DMS153 treated with DMSO at 0.1 percent for 48 hours (cell line): ENCODE measurements around the gene EPHA6.
"Not testable (repeated sequence)": the region's sequence is repeated elsewhere in the genome, so short reads cannot be mapped to it uniquely, and the experiment has no call there.

Source experiments
- DNase-seq: peaks from one replicate; lab custom pipeline; 2025; ENCODE audit not compliant: unreplicated experiment; lab: John Stamatoyannopoulos, UW

Gene EPHA6

DNA sequence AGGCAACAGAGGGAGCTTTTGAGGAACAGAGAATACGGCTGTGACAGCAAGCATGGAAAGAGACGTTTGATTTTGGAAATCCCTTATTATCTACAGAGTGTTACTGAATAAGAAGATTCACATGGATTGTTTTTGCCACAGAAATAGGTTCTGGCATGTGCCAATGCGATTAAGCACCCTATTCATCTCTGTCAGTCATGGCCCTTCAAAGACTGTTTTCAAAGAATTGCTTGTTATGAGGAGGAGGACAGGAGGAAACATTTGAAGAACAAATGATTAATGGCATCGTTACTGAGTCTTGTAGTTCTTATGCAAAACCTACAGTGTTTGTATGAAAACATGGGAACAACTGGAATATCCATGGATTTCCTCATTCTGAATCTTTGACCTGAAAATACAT, 86.2 kb downstream of the EPHA6 start:
- DNase-seq: no peak

DNA sequence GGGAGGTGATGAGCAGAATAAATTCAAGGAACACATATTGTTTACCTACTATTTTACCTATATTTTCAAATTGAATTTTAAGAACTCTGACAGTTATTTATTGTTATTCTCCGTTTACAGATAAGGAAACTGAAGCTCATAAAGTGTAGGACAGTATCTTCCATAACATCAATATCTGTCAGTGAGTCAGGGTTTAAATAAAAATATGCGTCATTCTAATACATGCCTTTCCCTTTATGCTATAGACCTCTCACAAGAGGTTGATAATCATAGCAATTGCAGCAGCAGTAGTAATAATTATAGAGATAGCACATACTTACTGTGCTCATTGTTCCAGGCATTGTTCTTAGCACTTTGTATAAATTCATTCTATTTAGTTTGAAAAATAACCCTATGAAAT, 101.1 kb downstream of the EPHA6 start:
- no peak for DNase-seq

DNA sequence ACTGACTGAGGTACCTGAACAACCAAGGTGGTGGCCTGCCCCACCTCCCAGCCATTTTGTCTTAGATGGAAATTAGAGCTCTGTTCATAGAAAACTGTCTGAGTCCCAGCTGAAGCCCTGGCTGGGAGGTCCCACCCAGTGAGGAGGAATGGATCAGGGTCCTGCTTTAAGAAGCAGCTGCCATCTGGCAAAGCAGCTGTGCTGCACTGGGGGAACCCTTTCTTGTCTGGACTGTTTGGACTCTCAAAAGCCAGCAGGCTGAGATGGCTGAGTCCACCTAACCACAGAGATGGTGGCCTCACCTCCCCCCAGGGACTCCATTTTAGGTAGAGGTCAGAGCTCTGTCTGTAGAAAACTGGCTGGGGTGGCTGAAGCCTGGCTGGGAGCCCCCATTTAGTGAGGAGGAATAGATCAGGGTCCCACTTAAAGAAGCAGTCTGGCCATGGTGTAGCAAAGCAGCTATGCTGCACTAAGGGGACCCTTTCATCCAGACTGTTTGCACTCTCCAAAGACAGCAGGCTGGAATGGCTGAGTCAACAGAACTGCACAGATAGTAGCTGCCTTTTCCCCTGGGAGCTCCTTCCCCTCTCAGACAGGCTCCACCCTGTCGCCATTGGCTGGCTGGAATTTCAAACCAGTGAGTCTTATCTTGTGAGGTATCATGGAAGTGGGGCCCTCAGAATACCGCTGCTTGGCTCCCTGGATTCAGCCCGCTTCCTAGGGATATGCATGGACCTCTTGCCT, 116.9 kb downstream of the EPHA6 start:
- DNase-seq: peak; percentile 55

DNA sequence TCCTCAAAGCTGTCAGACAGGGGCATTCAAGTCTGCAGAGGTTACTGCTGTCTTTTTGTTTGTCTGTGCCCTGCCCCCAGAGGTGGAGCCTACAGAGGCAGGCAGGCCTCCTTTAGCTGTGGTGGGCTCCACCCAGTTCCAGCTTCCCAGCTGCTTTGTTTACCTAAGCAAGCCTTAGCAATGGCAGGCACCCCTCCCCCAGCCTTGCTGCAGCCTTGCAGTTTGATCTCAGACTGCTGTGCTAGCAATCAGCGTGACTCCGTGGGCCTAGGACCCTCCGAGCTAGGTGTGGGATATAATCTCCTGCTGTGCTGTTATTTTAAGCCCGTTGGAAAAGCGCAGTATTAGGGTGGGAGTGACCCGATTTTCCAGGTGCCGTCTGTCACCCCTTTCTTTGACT, 127.7 kb downstream of the EPHA6 start:
- DNase-seq: not testable (repeated sequence)

DNA sequence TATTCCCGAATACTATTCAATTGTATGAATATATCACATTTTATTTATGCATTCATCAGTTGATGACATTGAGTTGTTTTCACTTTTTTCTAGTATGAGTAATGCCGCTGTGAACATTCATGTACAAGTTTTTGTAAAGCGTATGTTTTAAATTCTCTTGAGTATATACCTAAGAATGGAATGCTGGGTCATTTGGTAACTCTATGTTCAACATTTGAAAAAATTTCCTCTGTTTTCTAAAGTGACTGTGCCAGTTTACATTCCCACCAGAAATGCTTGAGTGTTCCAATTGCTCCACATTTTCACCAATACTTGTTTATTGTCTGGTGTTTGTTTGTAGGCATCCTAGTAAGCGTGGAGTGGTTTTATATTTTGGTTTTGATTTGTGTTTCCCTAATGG, 144.5 kb downstream of the EPHA6 start:
- DNase-seq: no peak

DNA sequence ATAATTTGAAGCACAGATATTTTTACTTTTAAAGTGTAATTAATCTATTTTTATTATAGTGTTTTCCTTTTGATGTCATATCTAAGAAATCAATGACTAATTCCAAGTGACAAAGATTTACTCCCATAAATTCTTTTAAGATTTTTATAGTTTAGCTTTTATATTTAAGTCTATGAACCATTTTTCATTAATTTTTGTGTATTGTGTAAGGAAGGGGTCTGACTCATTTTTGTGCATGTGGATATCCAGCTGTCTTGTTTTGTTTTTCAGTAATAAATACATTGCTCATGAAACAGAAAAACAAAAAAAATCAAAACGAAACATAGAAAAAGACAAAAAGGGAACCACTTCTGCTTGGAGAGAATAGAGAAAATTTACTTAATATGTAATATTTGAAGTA, 145.1 kb downstream of the EPHA6 start:
- DNase-seq: no peak

DNA sequence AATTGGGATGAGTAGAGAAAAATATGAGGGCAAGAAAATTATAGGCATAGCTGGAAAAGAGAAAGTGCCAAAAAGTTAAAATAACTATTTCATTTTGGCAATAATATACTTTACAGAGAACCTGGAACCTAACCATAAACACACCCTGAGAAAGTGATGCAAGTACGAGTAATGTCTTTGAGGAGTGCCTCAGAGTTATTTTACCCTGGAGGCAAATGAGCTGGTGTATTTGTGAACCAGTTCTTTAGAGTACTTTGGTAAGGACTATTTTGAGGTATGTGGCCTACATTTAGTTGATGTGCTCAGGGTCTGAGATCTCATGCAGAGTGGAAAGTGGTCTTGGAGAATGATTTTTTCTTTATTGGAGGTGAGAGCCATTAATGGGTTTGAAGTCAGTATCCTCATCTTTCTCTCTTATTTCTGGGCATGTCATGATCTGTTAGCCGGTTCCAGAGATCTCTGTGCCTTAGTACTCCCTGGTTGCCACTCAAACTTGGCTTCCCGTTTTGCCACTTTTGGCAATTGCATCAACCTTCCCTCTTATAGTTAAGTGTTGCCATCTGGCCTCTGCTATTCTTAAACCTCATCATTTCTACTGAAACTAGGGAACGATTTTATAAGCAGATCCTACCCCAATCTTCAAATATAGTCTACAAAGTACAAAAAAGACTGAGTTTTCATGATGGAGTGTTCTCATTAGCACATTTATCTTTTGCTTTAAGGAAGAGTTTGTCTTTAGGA, 145.7 kb downstream of the EPHA6 start:
- no peak for DNase-seq

DNA sequence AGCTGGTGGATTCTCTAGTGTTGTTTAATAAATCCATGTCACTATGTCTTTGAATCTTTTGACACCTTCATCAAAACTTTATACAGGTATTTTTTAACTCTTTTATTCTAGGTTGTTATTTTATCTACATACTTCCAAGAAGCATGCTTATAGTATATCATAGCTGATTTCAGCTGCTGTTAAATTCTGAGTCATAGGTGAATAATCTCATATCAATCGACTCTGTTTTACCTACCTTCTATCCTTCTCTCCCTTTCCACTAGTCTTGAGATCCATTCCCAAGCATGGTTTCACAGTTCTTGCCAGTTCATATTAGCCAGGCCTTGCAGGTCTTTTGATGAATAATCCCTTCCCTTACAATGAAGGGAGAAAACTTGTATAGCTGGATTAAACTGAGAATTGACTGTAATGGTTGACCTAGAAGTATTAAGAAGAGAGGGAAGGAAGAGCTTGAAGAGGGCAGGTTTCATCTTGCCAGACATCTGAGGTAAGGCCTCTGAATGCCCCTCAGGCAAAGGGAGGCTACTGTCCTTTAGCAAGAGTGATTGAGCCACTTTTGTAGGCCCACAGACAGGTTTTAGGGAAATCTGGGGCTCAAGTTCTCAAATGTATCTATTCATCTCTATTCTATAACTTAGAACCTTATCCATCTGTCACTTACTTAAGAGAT, 146.4 kb downstream of the EPHA6 start:
- no peak for DNase-seq

DNA sequence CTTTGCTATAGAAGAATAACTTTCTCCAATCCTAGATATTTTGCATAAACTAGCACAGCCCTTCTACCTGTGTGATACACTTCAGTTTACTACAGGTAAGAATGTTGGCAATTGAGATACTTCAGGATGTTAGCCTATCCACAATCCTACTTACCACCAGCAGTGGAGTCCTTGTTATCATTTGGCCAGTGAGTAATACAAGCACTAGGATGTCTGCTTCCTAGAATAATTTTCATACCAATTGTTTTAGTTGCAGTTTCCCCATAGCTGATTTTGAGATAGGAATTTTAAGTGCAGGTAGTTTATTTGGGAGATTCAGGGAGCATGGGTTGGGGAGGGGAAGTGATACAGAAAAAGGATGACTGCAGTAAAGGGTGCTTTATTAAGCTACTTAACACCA, 147.2 kb downstream of the EPHA6 start:
- DNase-seq: no peak

DNA sequence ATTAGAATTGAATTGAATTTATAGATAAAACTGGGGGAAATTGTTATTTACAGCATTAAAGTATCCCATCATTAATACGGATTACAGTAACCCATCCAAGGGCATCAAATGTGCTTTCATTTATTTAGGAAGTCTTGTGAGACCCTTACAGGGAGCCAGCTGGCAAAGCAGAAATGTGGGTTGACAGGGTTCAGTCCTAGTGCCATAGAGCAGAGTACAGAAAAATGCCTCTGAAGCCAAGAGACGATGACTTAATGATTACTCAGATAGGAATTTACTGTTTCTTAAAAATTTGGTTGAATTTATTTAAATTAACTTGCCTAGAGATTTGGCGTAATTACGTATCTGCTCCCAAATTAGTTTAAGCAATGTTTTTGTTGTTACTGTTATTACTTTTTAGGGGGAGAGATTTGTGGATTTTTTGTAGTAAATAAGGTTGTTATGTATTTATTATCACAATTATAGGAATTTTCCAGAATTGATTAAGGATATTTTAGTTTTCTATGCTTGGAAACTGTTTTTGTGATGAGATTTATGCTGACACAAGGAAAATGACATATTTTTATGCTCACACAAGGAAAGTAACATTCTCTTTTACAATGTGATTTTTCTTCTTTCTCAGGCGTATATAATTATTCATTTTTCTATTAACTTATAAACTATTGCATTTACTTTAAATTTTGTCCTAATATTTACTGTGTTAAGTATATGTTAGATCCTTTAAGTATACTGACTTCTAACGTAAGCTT, 152.0 kb downstream of the EPHA6 start:
- DNase-seq: no peak

DNA sequence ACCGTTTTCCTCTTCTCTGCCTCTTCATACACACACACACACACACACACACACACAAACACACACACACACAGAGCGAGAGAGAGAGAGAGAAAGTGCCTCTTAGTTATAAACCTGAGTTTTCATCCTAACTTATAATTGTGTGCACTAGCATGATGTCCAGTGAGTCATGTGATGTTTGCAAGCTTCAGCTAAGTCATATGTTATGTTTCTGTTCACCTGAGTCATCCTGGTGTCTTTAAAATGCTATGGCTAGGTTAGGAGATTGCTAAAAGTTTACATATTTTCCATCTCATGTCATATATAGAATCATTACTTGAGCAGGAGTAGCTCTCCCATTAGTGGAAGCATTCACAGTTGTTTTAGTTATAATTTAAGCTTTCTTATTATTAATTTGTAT, 155.8 kb downstream of the EPHA6 start:
- no peak for DNase-seq

DNA sequence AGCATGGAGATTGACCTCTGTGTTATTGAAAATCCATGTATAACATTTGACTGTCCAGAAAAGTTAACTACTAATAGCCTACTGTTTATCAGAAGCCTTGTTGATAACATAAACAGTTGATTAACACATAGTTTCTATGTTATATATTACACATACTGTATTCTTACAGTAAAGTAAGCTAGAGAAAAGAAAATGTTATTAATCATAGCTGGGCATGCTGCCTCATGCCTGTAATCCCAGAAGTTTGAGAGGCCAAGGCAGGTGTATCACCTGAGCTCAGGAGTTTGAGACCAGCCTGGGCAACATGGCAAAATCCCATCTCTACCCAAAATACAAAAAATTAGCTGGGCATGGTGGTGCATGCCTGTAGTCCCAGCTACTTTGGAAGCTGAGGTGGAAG, 163.3 kb downstream of the EPHA6 start:
- no peak for DNase-seq

DNA sequence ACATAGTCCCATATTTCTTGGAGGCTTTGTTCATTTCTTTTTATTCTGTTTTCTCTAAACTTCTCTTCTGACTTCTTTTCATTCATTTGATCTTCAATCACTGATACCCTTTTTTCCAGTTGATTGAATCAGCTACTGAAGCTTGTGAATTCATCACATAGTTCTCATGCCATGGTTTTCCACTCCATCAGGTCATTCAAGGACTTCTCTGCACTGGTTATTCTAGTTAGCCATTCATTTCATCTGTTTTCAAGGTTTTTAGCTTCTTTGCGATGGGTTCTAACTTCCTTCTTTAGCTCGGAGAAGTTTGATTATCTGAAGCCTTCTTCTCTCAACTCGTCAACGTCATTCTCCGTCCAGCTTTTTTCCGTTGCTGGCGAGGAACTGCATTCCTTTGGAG, 169.3 kb downstream of the EPHA6 start:
- not testable (repeated sequence) for DNase-seq

DNA sequence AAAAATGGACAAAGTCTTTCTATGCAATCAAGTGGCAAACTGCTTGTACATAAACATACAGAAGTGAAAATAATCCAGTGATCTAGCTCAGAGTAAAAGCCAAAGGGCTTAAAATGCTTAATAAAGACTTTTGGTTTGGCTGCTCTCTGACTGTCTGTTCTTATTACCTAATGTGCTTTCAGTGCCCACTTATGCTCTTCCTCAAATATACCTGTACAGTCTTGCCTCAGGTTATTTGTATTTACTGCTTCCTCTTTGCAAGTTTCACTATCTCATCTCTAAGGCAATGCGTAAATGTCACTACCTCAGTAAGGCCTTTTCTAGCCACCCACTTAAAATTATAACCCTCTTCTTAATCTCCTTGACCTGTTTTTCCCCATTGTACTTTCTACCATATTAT, 171.8 kb downstream of the EPHA6 start:
- DNase-seq: no peak

DNA sequence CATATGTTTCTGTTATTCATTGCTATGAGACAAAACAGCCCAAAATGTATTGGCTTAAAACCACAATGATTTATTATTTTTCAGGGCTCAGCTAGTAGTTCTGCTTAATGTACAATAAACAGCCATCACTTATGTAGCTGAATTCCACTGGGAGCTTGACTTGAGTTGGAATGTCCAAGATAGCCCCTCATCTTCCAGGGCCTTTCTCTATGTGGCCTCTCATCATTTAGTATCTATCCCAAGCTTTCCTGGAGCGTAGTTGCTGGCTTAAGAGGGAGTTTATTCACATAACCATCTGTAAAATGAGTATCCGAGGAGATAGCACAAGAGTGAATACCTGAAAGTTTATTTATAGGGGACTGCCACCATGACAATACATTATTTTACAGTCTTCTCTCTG, 176.8 kb downstream of the EPHA6 start:
- DNase-seq: no peak

DNA sequence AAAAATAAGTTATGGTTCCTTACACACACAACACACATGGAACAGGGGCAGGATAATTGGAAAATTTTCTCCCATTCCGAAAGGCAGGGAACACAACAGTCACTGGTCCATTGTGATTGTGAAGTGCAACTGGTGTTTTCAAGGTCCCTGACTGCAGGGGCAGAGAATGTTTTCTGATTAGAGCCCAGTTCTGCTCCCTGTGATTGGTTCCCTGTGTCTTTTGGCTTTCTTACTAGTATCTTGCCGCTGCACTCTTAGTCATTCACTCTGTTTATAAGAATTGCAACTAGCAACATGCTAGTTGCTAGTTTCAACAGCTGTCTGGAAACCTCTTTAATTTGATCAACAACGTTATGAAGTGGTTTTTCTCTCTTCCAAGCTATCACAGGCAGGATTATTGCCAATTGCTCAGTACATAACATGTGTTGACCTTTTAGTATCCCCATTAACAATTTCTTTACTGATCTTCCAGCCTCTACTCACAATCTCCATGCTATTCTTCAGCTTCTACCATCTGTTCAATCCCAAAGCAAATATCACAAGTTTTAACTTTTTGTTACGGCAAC, 177.5 kb downstream of the EPHA6 start:
- no peak for DNase-seq

DNA sequence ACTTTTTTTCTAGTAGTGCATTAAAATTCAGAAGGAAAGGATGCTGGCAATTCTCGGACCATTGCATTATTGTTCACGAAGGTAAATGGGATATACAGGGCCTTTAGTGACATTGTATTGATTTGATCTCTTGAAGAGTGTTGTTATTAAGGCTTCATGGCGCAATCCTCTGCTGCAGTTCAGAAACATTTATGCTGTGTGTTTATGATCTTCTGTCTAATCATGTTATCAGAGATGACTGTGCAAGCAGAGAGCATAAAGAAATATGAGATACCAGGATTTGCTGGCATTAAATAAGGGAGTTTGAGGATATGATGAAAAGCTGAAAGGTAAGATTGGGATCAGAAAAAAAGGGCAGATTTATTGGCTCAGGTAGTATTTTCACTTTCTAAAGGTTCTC, 180.6 kb downstream of the EPHA6 start:
- DNase-seq: no peak

DNA sequence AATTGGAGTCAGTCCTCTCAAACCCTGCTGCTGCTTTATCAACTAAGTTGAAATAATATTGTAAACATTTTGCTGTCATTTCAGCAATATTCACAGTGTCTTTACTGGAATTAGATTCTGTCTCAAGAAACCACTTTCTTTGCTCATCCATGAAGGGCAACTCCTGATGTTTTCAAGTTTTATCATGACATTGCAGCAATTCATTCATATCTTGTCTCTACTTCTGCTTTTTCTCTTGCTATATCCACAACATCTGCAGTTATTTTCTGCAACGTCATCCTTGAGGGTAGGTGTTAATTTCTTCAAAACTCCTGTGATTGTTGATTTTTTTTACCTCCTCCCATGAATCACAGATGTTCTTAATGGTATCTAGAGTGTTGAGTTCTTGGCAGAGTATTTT, 181.6 kb downstream of the EPHA6 start:
- DNase-seq: no peak

DNA sequence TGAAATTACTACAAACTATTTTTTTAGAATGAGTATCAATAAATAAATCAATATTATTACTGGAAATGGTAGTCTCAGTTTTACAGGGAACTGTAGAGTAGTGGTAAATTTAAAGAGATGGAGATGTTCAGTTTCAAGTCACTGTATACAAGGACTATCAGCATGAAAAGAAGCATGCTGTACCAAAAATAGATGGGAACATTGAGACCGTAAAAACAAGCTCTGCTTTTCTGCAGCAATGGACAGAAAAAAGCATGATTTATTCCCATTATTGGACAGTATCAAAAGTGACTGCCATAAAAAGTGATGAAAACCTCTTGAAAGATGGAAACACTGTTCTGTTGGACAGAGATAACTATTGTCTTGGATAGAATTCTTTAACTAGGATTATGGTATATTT, 187.2 kb downstream of the EPHA6 start:
- no peak for DNase-seq

DNA sequence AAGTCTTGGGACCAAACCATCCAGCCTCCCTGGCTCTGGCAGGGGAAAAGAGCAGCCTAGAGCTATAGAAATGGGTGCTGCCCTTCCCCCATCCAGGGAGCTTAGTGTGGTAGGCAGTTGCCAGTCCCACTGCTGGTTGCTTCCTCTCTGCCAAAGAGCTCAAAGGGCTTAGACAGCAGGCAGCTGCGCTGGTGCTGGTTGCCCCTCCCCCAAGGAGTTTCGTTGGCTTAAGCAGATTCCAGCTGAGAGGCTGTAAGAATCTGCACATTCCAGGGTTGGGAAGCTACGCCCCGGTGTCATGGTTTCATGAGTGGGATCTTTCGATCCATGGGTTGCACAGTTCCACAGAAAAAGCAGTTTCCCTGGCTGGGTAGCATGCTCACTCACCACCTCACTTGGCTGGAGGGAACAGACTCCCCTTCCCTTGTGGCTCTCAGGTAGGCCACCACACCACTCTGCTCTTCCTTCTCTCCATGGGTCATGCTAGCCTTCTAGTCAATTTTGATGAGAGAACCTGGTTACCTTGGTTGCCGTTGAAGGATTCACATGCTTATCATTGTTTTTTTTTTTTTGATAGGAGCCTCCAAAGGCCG, 195.1 kb downstream of the EPHA6 start:
- DNase-seq: no peak
